MCF 10A (cell line): ENCODE results near the gene C1D. TPM values are rescaled to one million over a fixed set of nuclear protein-coding genes. Genes with fewer than 3 reads are reported as not detected.

Source experiments
- BruUV-seq: library from RNA; stranded (reverse); fragments of 400-500 nt; replicated peaks from 2 replicates; lab custom pipeline; 2021; lab: Mats Ljungman, UMichigan
- CTCF ChIA-PET: fragments of 300-600 bp; sonication (Branson Sonifier 250); formaldehyde crosslinking; extraction: SDS; loops from one replicate; lab custom pipeline; 2021; ENCODE audit warnings: antibody characterized with exemption, inconsistent platforms; lab: Yijun Ruan, JAX
- POLR2A ChIA-PET: fragments of 300-600, 350-650 bp; sonication (Branson Sonifier 250); formaldehyde crosslinking; extraction: SDS; loops from one replicate; lab custom pipeline; 2020; ENCODE audit warnings: antibody characterized with exemption, inconsistent platforms; lab: Yijun Ruan, JAX
- DNase-seq: peaks from one replicate; pipeline ENCODE4 v3.0.0-alpha.2; 2018; ENCODE audit not compliant: unreplicated experiment
- H3K27ac Mint-ChIP-seq: one replicate; pipeline ENCODE4 v1.8.0; 2022; ENCODE audit warnings: mild to moderate bottlenecking, low read depth, mixed read lengths; ENCODE audit not compliant: unreplicated experiment
- H3K27me3 Mint-ChIP-seq: one replicate; pipeline ENCODE4 v1.8.0; 2022; ENCODE audit warnings: mixed read lengths; ENCODE audit not compliant: insufficient read depth, unreplicated experiment
- H3K36me3 Mint-ChIP-seq: one replicate; pipeline ENCODE4 v1.8.0; 2022; ENCODE audit warnings: mild to moderate bottlenecking, moderate library complexity, mixed read lengths; ENCODE audit not compliant: insufficient read depth, unreplicated experiment
- H3K4me1 Mint-ChIP-seq: one replicate; pipeline ENCODE4 v1.8.0; 2022; ENCODE audit warnings: mixed read lengths; ENCODE audit not compliant: insufficient read depth, unreplicated experiment
- H3K4me3 Mint-ChIP-seq: one replicate; pipeline ENCODE4 v1.8.0; 2022; ENCODE audit warnings: mild to moderate bottlenecking, moderate library complexity, mixed read lengths; ENCODE audit not compliant: unreplicated experiment
- H3K9me3 Mint-ChIP-seq: one replicate; pipeline ENCODE4 v1.8.0; 2022; ENCODE audit warnings: mixed read lengths; ENCODE audit not compliant: unreplicated experiment
- intact Hi-C: fragments of 100-400 bp; cut with micrococcal nuclease; formaldehyde crosslinking; loops from 2 replicates; pipeline ENCODE4 v1.14.1; 2022
- total RNA-seq: library from RNA; stranded (reverse); gene quantifications from 2 replicates; pipeline ENCODE4 v1.2.3, GENCODE V29; 2022
- TF ChIP-seq, protein P1 (sequence below): fragments of 200-600 bp; IDR thresholded peaks from one replicate; pipeline ENCODE4 v1.8.0; 2022; ENCODE audit warnings: antibody characterized with exemption, mild to moderate bottlenecking; ENCODE audit not compliant: unreplicated experiment

Gene C1D
- total RNA-seq, 1 experiment from 2014 or later, result 17.4 TPM

GRCh38 chr2:68104111-68104835 is 41.5 kb upstream of the C1D start:
- TF ChIP-seq, protein P1, sequence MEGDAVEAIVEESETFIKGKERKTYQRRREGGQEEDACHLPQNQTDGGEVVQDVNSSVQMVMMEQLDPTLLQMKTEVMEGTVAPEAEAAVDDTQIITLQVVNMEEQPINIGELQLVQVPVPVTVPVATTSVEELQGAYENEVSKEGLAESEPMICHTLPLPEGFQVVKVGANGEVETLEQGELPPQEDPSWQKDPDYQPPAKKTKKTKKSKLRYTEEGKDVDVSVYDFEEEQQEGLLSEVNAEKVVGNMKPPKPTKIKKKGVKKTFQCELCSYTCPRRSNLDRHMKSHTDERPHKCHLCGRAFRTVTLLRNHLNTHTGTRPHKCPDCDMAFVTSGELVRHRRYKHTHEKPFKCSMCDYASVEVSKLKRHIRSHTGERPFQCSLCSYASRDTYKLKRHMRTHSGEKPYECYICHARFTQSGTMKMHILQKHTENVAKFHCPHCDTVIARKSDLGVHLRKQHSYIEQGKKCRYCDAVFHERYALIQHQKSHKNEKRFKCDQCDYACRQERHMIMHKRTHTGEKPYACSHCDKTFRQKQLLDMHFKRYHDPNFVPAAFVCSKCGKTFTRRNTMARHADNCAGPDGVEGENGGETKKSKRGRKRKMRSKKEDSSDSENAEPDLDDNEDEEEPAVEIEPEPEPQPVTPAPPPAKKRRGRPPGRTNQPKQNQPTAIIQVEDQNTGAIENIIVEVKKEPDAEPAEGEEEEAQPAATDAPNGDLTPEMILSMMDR, result no peak
- Mint-ChIP-seq H3K27ac (no peak overlapping the region), H3K4me1 (no peaks in the 10 kb centered on the region), H3K4me3 (no peak overlapping the region), H3K36me3 (no peaks in the 10 kb centered on the region), H3K27me3 (no peaks in the 10 kb centered on the region), H3K9me3 (peaks cover 14% of the 10 kb centered on the region)
- POLR2A ChIA-PET, result interaction anchor here (0.7 kb wide), 1 partner anchor 707 kb away, joined by 3 read pairs; the partner anchor contains the start of gene ETAA1
- CTCF ChIA-PET, result no interaction called here
- DNase-seq, result no peak
- BruUV-seq, result no TSS peak
- intact Hi-C loops, result no loop called here

GRCh38 chr2:68103709-68104055 is 40.9 kb upstream of the C1D start:
- Mint-ChIP-seq H3K4me1 (no peaks in the 10 kb centered on the region), H3K36me3 (no peaks in the 10 kb centered on the region), H3K27ac (no peak overlapping the region), H3K27me3 (no peaks in the 10 kb centered on the region), H3K4me3 (no peak overlapping the region), H3K9me3 (peaks cover 14% of the 10 kb centered on the region)
- TF ChIP-seq, protein P1, result no peak
- ChIA-PET POLR2A (interaction anchor here (0.7 kb wide), 1 partner anchor 86 kb away, joined by 3 read pairs; no protein-coding TSS in a partner anchor), CTCF (no interaction called here)
- no TSS peak for BruUV-seq
- intact Hi-C loops, result no loop called here
- no peak for DNase-seq

GRCh38 chr2:68103030-68103708 is 40.4 kb upstream of the C1D start:
- H3K36me3 Mint-ChIP-seq, result no peaks in the 10 kb centered on the region
- ChIA-PET POLR2A (interaction anchor here (0.7 kb wide), 2 partner anchors 17 to 86 kb away, joined by 3 read pairs; no protein-coding TSS in a partner anchor), CTCF (interaction anchor here (0.7 kb wide), 1 partner anchor 17 kb away, joined by 4 read pairs; no protein-coding TSS in a partner anchor)
- no peak overlapping the region for H3K4me3 Mint-ChIP-seq
- BruUV-seq, result no TSS peak
- no peaks in the 10 kb centered on the region for H3K4me1 Mint-ChIP-seq
- H3K27ac Mint-ChIP-seq, result no peak overlapping the region
- intact Hi-C loops, result no loop called here
- TF ChIP-seq, protein P1, result no peak
- no peaks in the 10 kb centered on the region for H3K27me3 Mint-ChIP-seq
- no peak for DNase-seq
- peaks cover 14% of the 10 kb centered on the region for H3K9me3 Mint-ChIP-seq

- no peaks in the 10 kb centered on the region for H3K27me3 Mint-ChIP-seq
- no peaks in the 10 kb centered on the region for H3K9me3 Mint-ChIP-seq
- no peaks in the 10 kb centered on the region for H3K4me1 Mint-ChIP-seq
- intact Hi-C loops, result no loop called here
- no TSS peak for BruUV-seq
- H3K4me3 Mint-ChIP-seq, result no peak overlapping the region
- no peak overlapping the region for H3K27ac Mint-ChIP-seq
- POLR2A ChIA-PET, result no interaction called here
- CTCF ChIA-PET, result no interaction called here
- DNase-seq, result no peak
- no peaks in the 10 kb centered on the region for H3K36me3 Mint-ChIP-seq
- TF ChIP-seq, protein P1, result no peak
These were observed 37.4 kb upstream of the C1D start for GRCh38 chr2:68100189-68100588.
